ENCODE measurements around the gene ALKBH1.

Gene ALKBH1

GRCh38 chr14:77730976-77731497 is 23.2 kb upstream of the ALKBH1 start:
- no peak overlapping the region for H3K4me3 ChIP-seq (ENCODE audit: low read length)
- no peaks in the 10 kb centered on the region for H4K20me1 ChIP-seq (ENCODE audit: insufficient read depth, low read length)
- H3K9me3 ChIP-seq (replicated peaks; ENCODE audit: insufficient read depth, low read length): no peaks in the 10 kb centered on the region
- no peak overlapping the region for H3K4me2 ChIP-seq (ENCODE audit: low read depth, low read length)
- no peaks in the 10 kb centered on the region for H3K27me3 ChIP-seq (replicated peaks; ENCODE audit: insufficient read depth, low read length)
- no peak overlapping the region for H2AFZ ChIP-seq (ENCODE audit: low read length)
- H3K9me2 ChIP-seq (replicated peaks; ENCODE audit: insufficient read depth, low read length): no peaks in the 10 kb centered on the region
- H3K9ac ChIP-seq (ENCODE audit: low read length): no peak overlapping the region
- no peaks in the 10 kb centered on the region for H3K36me3 ChIP-seq (replicated peaks; ENCODE audit: insufficient read depth, low read length)
- no peaks in the 10 kb centered on the region for H3K4me1 ChIP-seq (ENCODE audit: low read length)
- DNase-seq: no peak
- H3F3A ChIP-seq (ENCODE audit: insufficient read depth, low read length): no peaks in the 10 kb centered on the region
- TF ChIP-seq CTCF (IDR thresholded peaks at IDR 0.05; ENCODE audit: low read length): no peak
- TF ChIP-seq EZH2 (optimal IDR thresholded peaks at IDR 0.05; ENCODE audit: low read depth, low read length): no peak
- no peak for TF ChIP-seq EZH2phosphoT487 (IDR thresholded peaks at IDR 0.05; ENCODE audit: low read length)
- peaks cover 9% of the 10 kb centered on the region; the same call in 1 of the 2 replicates for H3K79me2 ChIP-seq (ENCODE audit: low read length)
- no peak overlapping the region for H3K27ac ChIP-seq (ENCODE audit: low read length)

GRCh38 chr14:77722301-77722700 is 14.5 kb upstream of the ALKBH1 start:
- DNase-seq: no peak
- Histone ChIP-seq H3F3A (ENCODE audit: insufficient read depth, low read length) (no peaks in the 10 kb centered on the region), H3K27me3 (replicated peaks; ENCODE audit: insufficient read depth, low read length) (no peaks in the 10 kb centered on the region), H3K36me3 (replicated peaks; ENCODE audit: insufficient read depth, low read length) (no peaks in the 10 kb centered on the region), H3K9me2 (replicated peaks; ENCODE audit: insufficient read depth, low read length) (no peaks in the 10 kb centered on the region), H3K4me2 (ENCODE audit: low read depth, low read length) (no peak overlapping the region), H3K27ac (ENCODE audit: low read length) (no peak overlapping the region), H2AFZ (ENCODE audit: low read length) (no peak overlapping the region), H3K4me1 (ENCODE audit: low read length) (no peaks in the 10 kb centered on the region), H4K20me1 (ENCODE audit: insufficient read depth, low read length) (no peaks in the 10 kb centered on the region), H3K79me2 (ENCODE audit: low read length) (peaks cover under 1% of the 10 kb centered on the region; the same call in 1 of the 2 replicates), H3K4me3 (ENCODE audit: low read length) (no peak overlapping the region), H3K9me3 (replicated peaks; ENCODE audit: insufficient read depth, low read length) (no peaks in the 10 kb centered on the region), H3K9ac (ENCODE audit: low read length) (no peak overlapping the region)
- TF ChIP-seq CTCF (IDR thresholded peaks at IDR 0.05; ENCODE audit: low read length): no peak
- TF ChIP-seq EZH2 (optimal IDR thresholded peaks at IDR 0.05; ENCODE audit: low read depth, low read length): no peak
- no peak for TF ChIP-seq EZH2phosphoT487 (IDR thresholded peaks at IDR 0.05; ENCODE audit: low read length)

- no peaks in the 10 kb centered on the region for H3F3A ChIP-seq (ENCODE audit: insufficient read depth, low read length)
- H3K36me3 ChIP-seq (replicated peaks; ENCODE audit: insufficient read depth, low read length): no peaks in the 10 kb centered on the region
- no peak overlapping the region for H3K27ac ChIP-seq (ENCODE audit: low read length)
Observed at GRCh38 chr14:77721437-77721836, 13.6 kb upstream of the ALKBH1 start.

More at GRCh38 chr14:77721437-77721836, 13.6 kb upstream of the ALKBH1 start:
- no peak for TF ChIP-seq CTCF (IDR thresholded peaks at IDR 0.05; ENCODE audit: low read length)
- no peak for TF ChIP-seq EZH2phosphoT487 (IDR thresholded peaks at IDR 0.05; ENCODE audit: low read length)
- no peak for TF ChIP-seq EZH2 (optimal IDR thresholded peaks at IDR 0.05; ENCODE audit: low read depth, low read length)
- H2AFZ ChIP-seq (ENCODE audit: low read length): no peak overlapping the region
- no peaks in the 10 kb centered on the region for H3K79me2 ChIP-seq (ENCODE audit: low read length)
- H3K9me2 ChIP-seq (replicated peaks; ENCODE audit: insufficient read depth, low read length): no peaks in the 10 kb centered on the region
- no peaks in the 10 kb centered on the region for H4K20me1 ChIP-seq (ENCODE audit: insufficient read depth, low read length)
- DNase-seq: no peak
- no peaks in the 10 kb centered on the region for H3K27me3 ChIP-seq (replicated peaks; ENCODE audit: insufficient read depth, low read length)
- H3K9me3 ChIP-seq (replicated peaks; ENCODE audit: insufficient read depth, low read length): no peaks in the 10 kb centered on the region
- no peak overlapping the region for H3K4me3 ChIP-seq (ENCODE audit: low read length)
- H3K9ac ChIP-seq (ENCODE audit: low read length): no peak overlapping the region
- H3K4me1 ChIP-seq (ENCODE audit: low read length): no peaks in the 10 kb centered on the region
- no peak overlapping the region for H3K4me2 ChIP-seq (ENCODE audit: low read depth, low read length)

Measured in MM.1S (cell line).